Gastroesophageal sphincter (tissue), 4 donors: ENCODE results near the gene HCFC1. TPM values are rescaled to one million over a fixed set of nuclear protein-coding genes. Genes with fewer than 3 reads are reported as not detected.

ENCODE experiments used
- ATAC-seq: fragments of 150-250 bp; one replicate; pipeline ENCODE4 v1.9.1; 2016; ENCODE audit warnings: mild to moderate bottlenecking, moderate library complexity
- H3K27ac ChIP-seq, 4 donors: fragments of 200-600 bp; sonication (generic) in 3 of 4; 1 replicate in 3 of 4; 2 replicates in 1 of 4; pipeline ENCODE4 v1.5.1; 2016 to 2019
- H3K27me3 ChIP-seq: fragments of 200-600 bp; sonication (generic); one replicate; pipeline ENCODE4 v1.5.1; 2019
- H3K36me3 ChIP-seq, 2 donors: fragments of 200-600 bp; sonication (generic); one replicate each; pipeline ENCODE4 v1.5.1; 2019; ENCODE audit warnings: control low read depth in 1 of 2
- H3K4me1 ChIP-seq, 3 donors: fragments of 200-600 bp; sonication (generic); 1 replicate in 2 of 3; 2 replicates in 1 of 3; pipeline ENCODE4 v1.5.1; 2016 to 2019; ENCODE audit warnings: control low read depth in 2 of 3
- H3K4me3 ChIP-seq, 2 donors: fragments of 200-600 bp; sonication (generic); one replicate each; pipeline ENCODE4 v1.5.1; 2019; ENCODE audit warnings: mild to moderate bottlenecking in 1 of 2, moderate library complexity in 1 of 2
- H3K9me3 ChIP-seq, 3 donors: fragments of 200-600 bp; sonication (generic); one replicate each; pipeline ENCODE4 v1.5.1; 2017 to 2019; ENCODE audit warnings: control low read depth in 2 of 3
- EP300 ChIP-seq: sonication (generic); formaldehyde crosslinking; IDR thresholded peaks from one replicate; pipeline ENCODE4 v1.6.1; 2017; ENCODE audit warnings: antibody characterized with exemption, mild to moderate bottlenecking
- POLR2A ChIP-seq, 2 donors: fragments of 450-650 bp; IDR thresholded peaks; one replicate each; pipeline ENCODE4 v1.6.1; 2017; ENCODE audit warnings: antibody characterized with exemption in 2 of 2, mild to moderate bottlenecking in 2 of 2, moderate library complexity in 1 of 2
- POLR2AphosphoS5 ChIP-seq: sonication (generic); formaldehyde crosslinking; IDR thresholded peaks from one replicate; pipeline ENCODE4 v1.6.1; 2017; ENCODE audit warnings: antibody characterized with exemption
- WGBS, 2 donors: methylation state at CpG; one replicate each; pipeline ENCODE4 v1.1.5; 2018; ENCODE audit warnings: low coverage in 1 of 2; 5-methylcytosine and 5-hydroxymethylcytosine counted together
- total RNA-seq, 4 donors: library from RNA; depleted of rRNA; stranded (reverse); fragments of >200 nt; gene quantifications; one replicate each; pipeline ENCODE4 v1.1.0, GENCODE V29; 2016
- TF ChIP-seq, protein P1 (sequence below), 4 experiments: fragments of 200-600 bp in 2 of 4; fragments of 450-650 bp in 2 of 4; sonication (generic) in 1 of 4; IDR thresholded peaks; one replicate each; pipeline ENCODE4 v1.5.1; 2017 to 2019; ENCODE audit warnings: antibody characterized with exemption in 4 of 4, mild to moderate bottlenecking in 2 of 4, moderate library complexity in 2 of 4

The HCFC1 gene
- total RNA-seq, 4 donors from 2014 or later, result 32.9 to 94.4 (median 43.1) TPM

DNA sequence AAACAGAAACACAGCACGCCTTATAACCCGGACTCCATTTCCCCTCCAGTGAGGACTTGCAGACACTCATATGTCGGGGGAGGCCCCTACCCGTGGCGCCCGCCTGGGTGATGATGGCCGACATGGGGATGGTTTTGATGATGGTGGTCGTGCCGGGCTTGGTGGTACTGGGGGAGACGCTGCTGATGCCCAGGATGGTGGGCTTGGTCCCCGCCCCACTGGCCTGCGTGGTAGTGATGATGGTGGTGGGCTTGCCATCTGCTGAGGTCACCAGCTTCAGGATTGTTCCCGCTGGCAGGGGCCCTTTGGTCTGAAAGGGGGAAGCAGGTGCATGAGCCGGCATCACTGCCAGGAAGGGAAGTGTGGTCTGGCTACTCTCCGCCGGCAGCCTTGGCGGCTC is 14.4 kb downstream of the HCFC1 start:
- Histone ChIP-seq H3K4me1 (peaks cover 0 to 31% (median 0%) of the 10 kb centered on the region in 3 donors), H3K36me3 (peaks cover 0 to 91% of the 10 kb centered on the region in 2 donors), H3K27ac (peak overlapping the region in 3 of 4 donors; percentile 10 to 89 (median 31)), H3K27me3 (no peaks in the 10 kb centered on the region), H3K4me3 (no peak overlapping the region), H3K9me3 (no peaks in the 10 kb centered on the region)
- TF ChIP-seq EP300, result no peak
- TF ChIP-seq, protein P1, sequence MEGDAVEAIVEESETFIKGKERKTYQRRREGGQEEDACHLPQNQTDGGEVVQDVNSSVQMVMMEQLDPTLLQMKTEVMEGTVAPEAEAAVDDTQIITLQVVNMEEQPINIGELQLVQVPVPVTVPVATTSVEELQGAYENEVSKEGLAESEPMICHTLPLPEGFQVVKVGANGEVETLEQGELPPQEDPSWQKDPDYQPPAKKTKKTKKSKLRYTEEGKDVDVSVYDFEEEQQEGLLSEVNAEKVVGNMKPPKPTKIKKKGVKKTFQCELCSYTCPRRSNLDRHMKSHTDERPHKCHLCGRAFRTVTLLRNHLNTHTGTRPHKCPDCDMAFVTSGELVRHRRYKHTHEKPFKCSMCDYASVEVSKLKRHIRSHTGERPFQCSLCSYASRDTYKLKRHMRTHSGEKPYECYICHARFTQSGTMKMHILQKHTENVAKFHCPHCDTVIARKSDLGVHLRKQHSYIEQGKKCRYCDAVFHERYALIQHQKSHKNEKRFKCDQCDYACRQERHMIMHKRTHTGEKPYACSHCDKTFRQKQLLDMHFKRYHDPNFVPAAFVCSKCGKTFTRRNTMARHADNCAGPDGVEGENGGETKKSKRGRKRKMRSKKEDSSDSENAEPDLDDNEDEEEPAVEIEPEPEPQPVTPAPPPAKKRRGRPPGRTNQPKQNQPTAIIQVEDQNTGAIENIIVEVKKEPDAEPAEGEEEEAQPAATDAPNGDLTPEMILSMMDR (IDR thresholded peaks at IDR 0.05), result no peak
- TF ChIP-seq POLR2AphosphoS5, result no peak
- no peak for TF ChIP-seq POLR2A (IDR thresholded peaks at IDR 0.05)
- WGBS, 2 donors, result no CpG with 5 or more reads among the region's 17 CpGs
- no peak for ATAC-seq

DNA sequence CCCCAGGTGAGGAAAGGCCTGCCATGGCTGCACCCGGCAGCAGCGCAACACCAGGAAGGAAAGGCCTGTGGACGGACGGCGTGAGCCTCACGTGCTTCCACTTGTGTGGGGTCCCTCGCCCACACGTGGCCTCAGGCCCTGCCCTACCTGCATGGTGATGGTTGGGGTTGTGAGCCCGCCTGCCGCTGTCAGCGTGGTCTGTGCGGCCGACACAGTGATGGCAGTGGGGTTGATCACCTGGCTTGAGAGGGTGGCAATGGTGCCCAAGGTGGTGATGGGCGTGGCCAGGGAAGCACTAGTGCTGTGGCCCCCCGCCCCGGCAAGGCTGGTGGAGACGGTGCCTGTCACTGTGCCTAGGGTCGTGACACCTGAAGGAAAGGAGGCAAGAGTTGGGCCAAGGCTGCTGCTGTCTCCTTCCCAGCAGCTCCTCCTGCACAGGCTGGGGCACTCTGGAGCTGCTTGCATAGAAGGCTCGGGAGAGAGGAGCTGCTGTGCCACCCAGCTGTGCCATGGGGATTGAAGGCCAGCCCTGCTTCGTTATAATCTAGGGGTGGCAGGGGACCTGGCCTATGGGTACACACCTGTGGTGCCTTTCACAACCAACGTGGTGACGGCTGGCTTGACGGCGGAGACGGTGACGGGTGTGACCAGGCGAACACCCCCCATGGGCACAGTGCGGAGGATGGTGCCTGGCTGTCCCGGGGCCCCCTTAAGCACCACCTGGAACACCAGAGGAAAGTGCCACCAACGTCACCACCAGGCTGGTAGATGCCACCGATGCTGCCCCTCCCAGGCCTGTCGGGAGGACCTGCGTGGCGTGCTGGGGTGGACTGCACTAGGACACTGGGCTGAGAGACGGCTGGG is 15.3 kb downstream of the HCFC1 start:
- TF ChIP-seq, protein P1 (IDR thresholded peaks at IDR 0.05), result no peak
- TF ChIP-seq POLR2AphosphoS5, result no peak
- no peak overlapping the region for H3K4me3 ChIP-seq
- H3K36me3 ChIP-seq, result peaks cover 0 to 91% of the 10 kb centered on the region in 2 donors
- H3K9me3 ChIP-seq, result no peaks in the 10 kb centered on the region
- peaks cover 0 to 40% (median 0%) of the 10 kb centered on the region in 3 donors for H3K4me1 ChIP-seq
- no CpG with 5 or more reads among the region's 35 CpGs for WGBS, 2 donors
- H3K27ac ChIP-seq, result peak overlapping the region in 3 of 4 donors; percentile 48 to 89 (median 86)
- H3K27me3 ChIP-seq, result no peaks in the 10 kb centered on the region
- no peak for ATAC-seq

DNA sequence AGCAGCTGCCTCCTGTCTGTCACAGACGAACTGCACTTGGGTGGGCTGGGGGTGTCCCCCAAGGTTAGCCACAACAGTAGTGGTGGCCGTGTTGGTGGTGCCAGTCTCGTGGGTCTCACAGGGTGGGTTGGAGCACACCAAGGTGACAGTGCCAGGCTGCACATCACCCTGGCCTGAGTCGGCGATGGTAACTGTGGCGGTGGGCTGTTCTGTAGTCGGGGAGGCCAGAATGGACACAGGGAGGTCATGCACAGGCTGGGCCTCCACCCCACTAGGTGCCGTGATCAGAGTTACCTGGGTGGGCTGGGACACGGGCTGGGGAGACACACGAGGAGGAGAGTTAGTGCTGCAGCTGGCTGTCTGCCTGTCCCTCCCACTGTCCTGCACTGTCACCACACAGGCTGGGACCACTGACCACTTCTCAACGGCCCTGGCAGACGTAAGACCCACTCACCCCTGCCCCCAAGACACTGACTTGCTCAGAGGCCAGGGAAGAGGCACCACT is 16.3 kb downstream of the HCFC1 start:
- Histone ChIP-seq H3K4me1 (peaks cover 0 to 50% (median 0%) of the 10 kb centered on the region in 3 donors), H3K27ac (peak overlapping the region in 3 of 4 donors; percentile 48 to 89 (median 86)), H3K9me3 (no peaks in the 10 kb centered on the region), H3K4me3 (no peak overlapping the region), H3K36me3 (peaks cover 0 to 91% of the 10 kb centered on the region in 2 donors), H3K27me3 (no peaks in the 10 kb centered on the region)
- ATAC-seq, result no peak
- WGBS, 2 donors, result no CpG with 5 or more reads among the region's 12 CpGs
- no peak for TF ChIP-seq EP300
- no peak for TF ChIP-seq POLR2AphosphoS5
- TF ChIP-seq POLR2A (IDR thresholded peaks at IDR 0.05), result no peak
- TF ChIP-seq, protein P1 (IDR thresholded peaks at IDR 0.05), result no peak

DNA sequence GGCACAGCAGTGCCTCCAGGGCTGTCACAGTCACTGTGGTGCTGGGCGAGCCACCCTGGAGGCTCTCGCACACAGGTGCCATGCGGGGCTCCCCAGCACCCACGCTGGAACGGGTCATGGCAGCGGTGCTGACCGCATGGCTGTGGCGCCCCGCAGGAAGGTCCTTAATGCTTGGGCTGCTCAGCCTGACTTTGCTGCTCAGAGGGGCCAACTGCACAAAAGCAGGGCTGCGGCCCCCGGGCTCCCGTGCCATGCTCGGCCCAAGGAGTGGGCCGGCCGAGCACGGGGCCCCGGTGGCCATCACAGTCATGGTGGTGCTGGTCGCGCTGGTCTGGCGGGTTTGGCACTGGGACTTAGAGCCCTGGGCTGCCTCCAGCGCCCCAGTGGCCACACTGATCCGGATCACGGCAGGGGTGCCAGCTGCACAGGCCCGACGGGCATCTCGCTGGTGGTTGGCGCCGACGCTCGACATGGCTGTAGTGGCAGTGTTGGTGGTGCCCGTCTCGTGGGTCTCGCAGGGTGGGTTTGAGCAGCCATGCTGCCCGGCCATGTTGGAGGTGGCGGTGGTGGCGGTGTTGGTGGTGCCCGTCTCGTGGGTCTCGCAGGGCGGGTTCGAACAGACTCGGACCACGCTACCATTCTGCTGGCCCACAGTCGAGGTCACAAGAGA is 16.9 kb downstream of the HCFC1 start:
- no CpG with 5 or more reads among the region's 44 CpGs for WGBS, 2 donors
- no peak for TF ChIP-seq POLR2AphosphoS5
- no peak for TF ChIP-seq POLR2A (IDR thresholded peaks at IDR 0.05)
- TF ChIP-seq, protein P1 (IDR thresholded peaks at IDR 0.05), result no peak
- TF ChIP-seq EP300, result no peak
- ATAC-seq, result no peak
- H3K27ac ChIP-seq, result peak overlapping the region; percentile 83 to 90 (median 88)
- peaks cover 0 to 91% of the 10 kb centered on the region in 2 donors for H3K36me3 ChIP-seq
- peak overlapping the region in 1 of 2 donors; percentile 44 for H3K4me3 ChIP-seq
- H3K9me3 ChIP-seq, result no peaks in the 10 kb centered on the region
- peaks cover 0 to 56% (median 0%) of the 10 kb centered on the region in 3 donors for H3K4me1 ChIP-seq
- H3K27me3 ChIP-seq, result no peaks in the 10 kb centered on the region
